GM18951 (cell line): ENCODE results near the gene ZCCHC10.

Experiments used
- POLR2A ChIP-seq: IDR thresholded peaks from 4 replicates; pipeline ENCODE4 v1.6.1; 2011; ENCODE audit warnings: mild to moderate bottlenecking; ENCODE audit not compliant: insufficient read length, insufficient read depth; ENCODE audit errors: extremely low read depth
- in situ Hi-C: fragments of 300-500 bp; cut with MboI; formaldehyde crosslinking; loops from one replicate; pipeline ENCODE4 v1.12.0; 2022; ENCODE audit warnings: low sequenced_read_pairs, mixed read lengths, inconsistent platforms; ENCODE audit not compliant: unreplicated experiment

ZCCHC10 gene

GRCh38 chr5:132951897-132952296 lies 74.5 kb downstream of the ZCCHC10 start:
- TF ChIP-seq POLR2A, result no peak
- in situ Hi-C loops, result no loop called here

- in situ Hi-C loops, result no loop called here
- TF ChIP-seq POLR2A, result no peak
These were observed 77.2 kb downstream of the ZCCHC10 start for GRCh38 chr5:132949136-132949535.

GRCh38 chr5:132947671-132948070 lies 78.7 kb downstream of the ZCCHC10 start:
- TF ChIP-seq POLR2A, result no peak
- in situ Hi-C loops, result no loop called here
